NCI-H1436 (cell line): ENCODE data around the gene ZNF500.

Experiments
- DNase-seq: peaks from one replicate; lab custom pipeline; 2025; lab: John Stamatoyannopoulos, UW

ZNF500 gene

DNA sequence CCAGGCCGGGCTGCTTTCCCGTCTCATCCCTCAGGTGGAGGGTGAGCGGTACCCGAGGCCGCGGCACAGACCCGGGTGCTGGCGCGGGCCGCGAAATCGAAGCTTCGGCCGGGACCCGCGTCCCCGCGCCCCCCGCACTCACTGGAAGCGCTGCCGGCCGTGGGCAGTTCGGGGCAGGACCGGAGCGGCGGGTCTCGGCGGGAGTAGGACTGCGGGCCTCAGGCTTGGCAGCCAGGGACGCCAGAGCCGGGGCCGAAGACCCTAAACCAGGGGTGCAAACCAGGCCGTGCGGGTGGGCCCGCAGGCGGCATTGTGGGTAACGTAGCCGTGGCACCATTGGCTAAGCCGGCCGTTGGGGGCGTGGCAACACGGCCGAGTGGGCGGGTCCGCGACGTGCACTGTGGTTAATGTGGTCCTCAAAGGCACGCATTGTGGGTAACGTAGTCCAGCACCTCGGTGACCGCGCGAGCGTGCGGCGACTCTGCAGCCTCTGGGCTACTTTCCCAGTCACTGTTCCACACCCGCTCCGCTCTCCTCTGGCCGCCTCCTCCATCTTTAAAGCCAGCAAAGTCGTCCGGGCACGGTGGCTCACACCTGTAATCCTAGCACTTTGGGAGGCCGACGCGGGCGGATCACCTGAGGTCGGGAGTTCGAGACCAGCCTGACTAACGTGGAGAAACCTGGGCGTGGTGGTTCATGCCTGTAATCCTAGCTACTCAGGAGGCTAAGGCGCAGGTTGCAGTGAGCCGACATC lies at the start of gene ZNF500:
TSS of gene ZNF500 (minus strand) at position 288 of the 754 bp plus-strand sequence. CDS start 1,184 bp downstream, outside the sequence.
- DNase-seq: peak; percentile 94

DNA sequence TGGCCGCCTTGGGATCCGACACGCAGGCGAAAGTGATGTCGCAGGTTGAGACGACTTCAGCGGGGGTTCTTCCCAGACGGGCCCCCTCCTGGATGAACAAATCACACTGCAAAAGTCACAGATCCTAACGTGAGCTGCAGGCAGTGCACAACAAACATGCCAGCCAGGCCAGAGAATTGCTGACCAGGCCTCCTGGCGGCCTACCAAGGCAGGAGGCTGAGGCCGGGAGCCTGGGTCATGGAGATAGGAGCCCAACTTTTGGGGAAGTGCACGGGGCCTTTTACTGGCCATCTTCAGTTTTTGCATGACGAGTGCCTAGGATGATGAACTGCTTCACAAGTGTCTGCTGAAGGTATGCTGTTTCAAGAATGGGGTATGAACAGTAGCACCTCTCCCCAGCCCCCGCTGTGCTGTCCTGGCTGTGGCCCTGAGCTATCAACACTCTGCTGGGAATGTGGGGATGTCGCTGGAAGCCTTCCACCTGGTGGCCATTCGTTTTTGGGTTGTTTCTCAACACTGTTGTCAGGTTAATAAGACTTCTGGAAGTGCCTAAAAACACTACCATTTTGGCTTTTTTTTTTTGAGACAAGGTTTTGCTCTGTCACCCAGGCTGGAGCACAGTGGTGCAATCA lies 47.7 kb upstream of the ZNF500 start:
- DNase-seq: no peak

DNA sequence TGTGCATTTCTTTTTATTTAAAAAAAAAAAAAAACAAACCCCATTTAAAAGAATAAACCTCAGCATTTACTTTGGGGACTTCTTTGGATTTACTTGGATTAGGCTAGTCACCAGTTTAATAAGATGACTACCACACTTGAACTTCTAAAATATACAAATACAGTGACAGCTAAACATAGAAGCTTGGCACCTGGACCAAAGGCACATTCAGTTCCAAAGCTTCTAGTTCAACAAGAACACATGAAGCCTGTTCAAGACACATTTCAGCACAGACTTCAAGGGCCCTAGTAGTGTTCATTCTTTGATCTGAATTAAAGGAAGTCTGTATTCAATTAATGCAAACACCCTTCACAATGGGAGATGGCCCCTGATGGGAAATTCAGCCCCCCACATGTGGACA lies 47.1 kb upstream of the ZNF500 start:
- DNase-seq: no peak

DNA sequence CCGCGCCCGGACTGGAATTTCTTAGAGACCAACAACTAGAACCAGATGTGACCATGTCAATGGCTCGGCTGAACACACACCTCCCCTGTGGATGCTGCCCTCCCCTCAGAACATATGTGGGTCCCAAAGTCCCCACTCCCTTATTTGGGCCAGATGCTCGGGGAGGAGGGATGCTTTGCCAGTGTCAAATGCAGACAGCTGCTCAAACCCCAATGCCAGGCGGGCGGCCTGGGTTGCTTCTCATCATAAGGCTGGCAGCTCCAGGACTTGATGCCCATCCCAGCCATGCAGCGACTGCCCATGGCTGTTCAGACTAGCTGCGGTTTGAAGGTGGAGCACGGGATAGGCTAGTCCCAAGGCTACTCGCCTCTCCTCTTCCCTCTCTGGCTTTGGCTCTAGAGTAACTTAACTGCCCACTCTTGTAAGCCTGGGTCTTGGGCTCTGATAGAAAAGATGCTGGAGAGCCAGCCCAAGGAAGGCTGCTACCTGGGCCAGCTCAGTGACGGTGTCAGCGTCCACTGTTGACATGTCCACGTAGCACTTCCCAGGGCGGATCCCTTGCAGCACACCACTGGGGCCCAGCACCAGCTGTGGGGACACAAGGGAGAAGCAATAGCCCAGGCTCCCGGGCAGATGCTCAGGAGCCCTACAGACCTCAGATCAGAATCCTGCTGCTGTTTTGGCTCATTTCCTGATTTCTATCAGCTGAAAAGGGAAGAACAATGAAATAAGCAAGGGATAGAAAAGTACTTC lies 46.5 kb upstream of the ZNF500 start:
- no peak for DNase-seq

DNA sequence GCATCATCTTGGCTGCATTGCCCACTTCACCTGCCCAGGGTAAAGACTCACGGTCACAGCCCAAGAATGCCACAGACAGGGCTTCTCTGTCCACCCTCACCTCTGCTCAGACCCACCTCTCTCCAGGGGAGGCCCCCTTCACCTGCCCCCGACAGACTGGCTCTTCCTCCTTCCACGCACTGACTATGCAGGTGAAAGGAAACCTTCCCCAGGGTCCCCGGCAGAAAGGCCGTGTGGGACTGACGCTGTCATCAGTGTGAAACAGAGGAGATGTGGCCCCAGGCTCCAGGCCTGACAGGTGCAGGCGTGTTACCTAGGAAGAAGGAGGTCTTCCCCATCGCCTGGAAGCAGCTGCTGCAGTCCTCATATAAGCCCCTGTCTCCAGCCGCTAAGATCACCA lies 44.8 kb upstream of the ZNF500 start:
- no peak for DNase-seq

DNA sequence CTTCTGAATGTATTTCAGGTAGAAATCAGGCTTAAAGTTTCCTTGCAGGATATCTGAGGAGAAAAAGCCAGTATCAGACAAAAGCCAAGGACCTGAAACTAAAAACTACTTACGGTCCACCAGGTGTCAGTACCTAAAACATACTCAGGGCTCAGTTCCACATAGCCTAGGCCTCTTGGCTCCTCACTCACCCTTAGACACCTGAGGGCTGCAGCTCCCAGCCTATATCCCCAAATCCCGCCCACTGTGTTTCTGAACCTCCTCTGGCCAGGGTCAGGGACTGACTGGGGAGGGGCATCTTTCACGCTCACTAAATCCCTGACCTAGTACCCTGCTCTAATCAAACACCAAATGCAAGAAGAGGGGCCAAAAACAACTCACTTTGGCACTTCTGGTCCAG lies 44.3 kb upstream of the ZNF500 start:
- DNase-seq: no peak

DNA sequence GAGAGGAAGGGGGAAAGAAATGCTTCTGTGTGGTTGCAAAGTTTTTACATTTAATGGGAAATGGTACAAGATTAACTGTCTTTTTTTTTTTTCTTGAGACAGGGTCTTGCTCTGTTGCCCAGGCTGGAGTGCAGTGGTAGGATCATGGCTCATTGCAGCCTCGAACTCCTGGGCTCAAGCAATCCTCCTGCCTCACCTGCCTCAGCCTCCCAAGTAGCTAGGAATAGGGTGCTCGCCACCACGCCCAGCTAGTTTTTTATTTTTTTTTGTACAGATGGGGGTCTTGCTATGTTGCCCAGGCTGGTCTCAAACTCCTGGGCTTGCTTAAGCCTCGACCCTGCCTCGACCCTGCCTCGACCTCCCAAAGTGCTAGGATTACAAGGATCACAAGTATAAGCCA lies 39.3 kb upstream of the ZNF500 start:
- DNase-seq: no peak

DNA sequence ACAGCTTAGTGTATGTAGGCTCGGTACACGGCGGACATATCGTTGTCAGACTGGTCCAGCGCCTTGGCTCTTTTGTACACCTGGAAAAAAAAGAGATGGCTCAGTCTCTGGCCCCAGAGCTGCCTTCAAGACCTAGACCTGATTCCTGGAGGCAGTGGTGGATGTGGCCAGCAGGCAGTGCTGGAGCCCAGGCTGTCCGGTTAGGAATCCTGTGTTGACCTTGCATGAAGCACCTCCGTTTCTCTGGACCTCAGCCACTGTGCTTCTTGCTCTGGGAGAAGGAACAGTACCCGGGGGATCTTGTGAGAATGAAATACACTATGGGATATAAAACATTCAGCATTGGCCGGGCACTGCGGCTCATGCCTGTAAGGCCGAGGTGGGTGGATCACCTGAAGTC lies 38.3 kb upstream of the ZNF500 start:
- DNase-seq: no peak

DNA sequence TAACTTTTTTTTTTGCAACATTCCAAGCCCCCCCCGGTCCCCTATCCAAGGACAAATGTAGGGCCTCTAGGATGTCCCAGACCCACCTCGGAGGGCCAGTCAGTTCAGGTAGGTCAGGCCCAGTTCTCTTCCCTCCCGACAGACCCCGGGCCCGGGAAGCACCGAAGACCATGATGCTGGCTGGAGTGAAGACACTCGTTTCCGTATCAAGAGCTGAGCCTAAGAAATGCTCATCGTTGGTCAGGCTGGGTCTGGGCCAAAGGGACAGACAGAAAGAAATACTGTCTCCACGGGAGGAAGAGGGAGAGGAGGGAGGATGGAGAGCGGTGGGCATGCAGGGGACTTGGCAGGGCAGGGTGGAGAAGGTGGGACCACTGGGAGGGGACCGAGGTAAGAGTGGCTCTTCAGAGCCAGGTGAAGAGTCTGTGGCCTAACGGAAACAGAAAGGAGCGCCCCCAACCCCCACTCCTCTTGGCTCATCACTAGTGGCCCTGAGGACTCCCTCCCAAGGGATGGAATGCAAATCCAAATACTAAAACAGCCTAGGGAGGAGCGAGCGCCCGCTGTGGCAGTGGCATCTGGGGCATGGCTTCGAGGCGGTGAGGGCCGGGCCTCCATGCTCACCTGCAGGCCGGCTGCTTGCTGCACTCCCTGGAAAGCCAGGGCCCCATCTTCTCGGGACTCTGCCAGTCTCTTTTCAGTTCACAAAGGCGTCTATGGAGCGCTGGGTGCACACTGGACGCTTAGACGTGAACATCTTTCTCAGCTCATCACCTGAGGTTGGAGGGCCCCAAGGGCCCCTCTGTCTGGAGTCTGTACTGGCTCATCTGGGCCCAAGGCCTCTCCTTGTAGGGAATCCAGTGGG lies 37.2 kb upstream of the ZNF500 start:
- no peak for DNase-seq

DNA sequence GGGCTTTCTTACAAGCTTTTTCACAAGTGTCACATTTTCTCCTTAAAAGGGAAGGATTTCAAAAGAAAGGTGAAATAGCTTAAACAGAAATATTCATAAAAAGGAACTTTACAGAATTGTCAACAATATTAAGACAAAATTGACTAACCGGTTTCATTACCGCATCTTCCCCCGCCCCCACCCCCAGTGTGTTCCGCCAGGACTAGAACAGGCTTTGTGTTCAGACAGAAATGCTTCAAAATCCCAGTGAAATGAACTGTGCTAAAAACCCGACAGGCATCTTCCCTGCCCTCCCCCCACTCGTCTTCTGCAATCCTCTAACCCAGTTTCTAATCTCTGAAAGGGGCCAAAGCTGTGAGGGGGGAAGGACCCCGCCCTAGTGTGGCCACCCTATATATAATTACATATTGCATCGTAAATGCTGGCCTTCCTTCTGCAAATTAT lies 36.5 kb upstream of the ZNF500 start:
- no peak for DNase-seq

DNA sequence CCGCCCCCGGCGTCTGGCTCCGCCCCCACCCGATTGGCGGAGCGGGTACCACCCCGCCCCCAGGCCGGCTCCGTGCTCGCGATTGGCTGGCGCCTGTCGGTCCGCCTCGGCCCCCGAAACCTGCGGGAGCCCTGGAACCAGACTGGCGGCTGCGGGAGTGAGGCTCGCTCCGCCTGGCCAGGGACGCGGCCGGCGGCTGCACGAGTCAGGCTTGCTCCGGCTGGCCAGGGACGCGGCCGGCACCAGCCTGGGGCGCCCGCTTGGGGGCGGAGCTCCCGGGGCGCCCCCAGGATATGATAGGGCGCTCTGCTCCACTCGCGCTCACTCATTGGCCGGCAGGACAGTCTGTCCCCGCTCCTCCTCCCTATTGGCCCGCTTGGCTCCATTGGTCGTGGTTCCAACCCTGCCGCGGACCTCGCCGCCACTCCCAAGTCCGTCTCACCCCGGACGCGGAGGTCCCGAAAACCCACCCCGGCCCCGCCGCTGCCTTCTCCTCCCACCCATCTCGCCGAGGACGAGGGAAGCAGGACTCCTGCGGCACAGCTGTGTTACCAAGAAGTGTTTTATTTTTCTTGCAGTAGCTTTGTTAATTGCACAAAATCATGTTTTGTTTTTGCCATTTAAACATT lies 35.8 kb upstream of the ZNF500 start:
- peak; percentile 88 for DNase-seq

DNA sequence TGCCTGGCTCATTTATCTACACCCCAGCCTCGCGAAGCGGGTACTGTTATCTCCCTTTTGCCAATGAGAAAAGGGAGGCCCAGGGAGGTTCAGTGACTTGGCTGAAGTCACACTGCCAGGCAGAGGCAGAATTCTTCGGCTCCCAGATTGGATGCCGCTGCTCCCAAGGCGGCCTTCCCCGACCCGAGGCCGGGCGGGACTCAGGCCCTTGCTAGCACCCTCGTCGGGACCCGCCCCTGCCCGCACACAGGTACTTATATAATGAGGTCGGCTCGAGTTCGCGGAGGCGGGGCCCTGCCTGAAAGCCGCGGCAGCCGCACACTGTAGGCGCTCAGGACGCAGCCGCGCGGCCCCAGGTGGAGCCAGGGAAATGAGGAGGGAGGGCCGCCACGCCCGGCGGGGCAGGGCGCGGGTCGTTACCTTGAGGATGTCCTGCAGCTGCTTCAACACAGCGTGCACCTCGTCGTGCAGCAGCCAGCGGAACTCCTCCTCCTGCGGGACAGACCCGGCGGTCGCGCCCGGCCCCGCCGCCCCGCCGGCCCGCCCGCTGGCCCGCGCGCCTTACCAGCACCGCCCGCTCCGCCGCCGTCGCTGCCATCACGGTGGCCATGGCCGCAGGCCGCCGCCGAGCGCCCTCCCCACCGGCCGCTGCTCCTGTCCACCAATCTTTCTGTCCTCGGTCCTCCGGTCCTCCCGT lies 35.1 kb upstream of the ZNF500 start, which contains the start of gene ROGDI:
TSS of gene ROGDI (minus strand) at position 672 of the 697 bp plus-strand sequence. CDS start at position 610, 62 bp downstream.
- peak; percentile 75 for DNase-seq

DNA sequence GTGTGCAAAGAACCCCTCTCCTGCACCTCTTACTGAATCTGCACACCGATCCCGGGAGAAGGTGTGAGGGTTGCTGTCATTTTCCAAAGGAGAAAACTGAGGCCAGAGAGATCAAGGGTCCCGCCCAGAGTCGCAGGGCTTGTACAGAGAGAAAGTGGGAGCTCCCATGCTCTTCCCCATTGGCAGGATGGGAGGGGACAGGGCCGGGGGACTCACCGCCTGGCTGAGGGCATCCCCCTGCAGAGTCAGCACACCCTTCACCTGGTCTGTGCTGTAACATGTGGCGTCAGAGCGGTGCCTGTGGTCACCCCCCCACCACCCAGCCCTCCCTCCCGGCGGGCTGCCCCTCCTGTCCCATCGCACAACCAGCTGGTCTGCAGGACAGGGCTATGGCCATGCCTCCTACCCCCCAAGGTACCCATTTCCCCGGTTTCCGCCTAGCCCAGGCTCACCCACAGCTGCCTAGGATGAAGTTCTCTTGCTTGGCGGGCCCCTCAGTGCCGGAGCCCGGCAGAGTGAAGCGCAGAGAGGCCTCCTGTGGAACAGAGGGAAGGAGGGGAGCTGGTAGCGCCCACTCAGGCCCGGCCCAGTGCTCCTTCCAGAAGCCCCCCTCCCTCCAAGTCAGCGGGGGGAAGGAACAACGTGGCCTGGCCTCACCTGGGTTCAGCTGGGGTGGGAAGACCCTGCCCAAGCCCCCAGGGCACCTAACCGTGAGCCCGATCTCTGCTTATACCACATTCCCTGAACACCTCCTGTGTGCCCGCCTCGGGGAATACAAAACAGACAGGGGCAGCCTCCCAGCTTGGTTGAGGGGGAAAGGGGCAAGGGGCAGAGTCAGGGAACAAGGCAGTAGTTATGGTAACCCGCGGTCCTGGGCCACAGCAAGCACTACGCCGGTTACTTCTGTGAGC lies 34.3 kb upstream of the ZNF500 start:
- no peak for DNase-seq

DNA sequence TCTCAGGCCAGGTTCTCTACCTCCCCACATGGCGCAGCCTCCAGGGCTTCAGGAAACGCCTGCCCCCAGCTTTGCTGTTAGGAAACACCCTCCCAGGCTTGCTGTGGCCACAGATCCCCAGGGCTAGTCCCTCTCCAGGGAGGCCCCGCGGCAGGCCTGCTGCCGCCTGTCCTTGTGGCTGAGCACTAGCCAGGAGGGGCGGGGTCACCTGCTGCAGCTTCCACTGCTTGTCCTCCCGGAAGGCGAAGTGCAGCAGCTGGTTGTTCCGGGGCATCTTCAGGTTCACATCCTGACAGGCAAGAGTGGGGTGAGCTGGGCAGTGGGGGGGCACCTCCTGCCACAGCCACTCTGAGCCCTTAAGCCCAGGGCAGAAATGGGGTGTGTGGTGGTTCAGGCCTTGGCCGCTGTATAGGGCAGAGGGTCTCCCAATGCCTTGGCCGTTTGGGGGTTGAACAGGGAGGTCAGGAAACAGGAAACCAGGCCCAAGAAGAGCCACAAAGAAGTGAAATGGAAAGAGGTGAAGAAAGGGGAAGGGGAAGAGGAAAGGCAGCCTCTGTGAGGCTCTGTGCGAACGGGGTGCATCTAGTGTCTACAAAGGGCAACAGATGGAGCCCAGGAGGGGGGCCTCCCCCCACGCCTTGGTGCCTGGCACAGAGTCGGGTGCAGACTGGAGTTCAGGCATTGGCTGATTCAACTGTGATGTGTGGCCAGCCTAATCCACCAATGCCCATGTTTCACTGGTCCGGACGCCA lies 33.5 kb upstream of the ZNF500 start:
- DNase-seq: no peak

DNA sequence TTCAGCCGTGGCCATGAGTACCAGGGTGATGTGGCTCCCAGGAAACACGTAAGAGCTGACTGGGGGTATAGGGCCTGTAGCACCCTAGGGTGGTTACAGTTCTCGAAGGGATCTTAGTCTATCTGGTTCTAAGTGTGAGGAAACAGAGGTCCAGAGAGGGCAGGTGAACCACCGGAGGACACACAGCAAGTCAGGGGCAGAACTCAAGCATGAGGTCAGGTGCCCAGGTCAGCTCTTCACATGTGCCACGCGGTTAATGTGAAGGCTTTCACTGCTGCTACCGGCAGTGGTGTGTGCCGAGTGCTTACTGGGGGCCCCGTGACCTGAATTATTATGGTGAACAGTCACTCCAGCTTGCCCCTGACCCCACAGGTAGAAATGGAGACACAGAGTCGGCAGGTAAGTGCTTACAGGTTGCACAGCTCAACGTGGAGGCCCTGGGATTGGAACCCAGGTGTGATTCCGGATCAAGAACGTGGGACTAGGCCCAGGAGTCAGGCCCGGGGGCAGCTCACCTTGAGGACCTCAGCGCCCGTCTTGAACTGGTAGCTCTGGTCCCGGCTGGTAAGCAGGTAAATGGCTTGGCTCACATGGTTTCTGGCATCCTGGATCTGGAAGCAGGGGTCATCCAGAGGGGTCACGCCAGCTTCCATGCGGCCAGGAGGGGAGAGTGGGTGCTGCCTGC lies 32.4 kb upstream of the ZNF500 start:
- no peak for DNase-seq

DNA sequence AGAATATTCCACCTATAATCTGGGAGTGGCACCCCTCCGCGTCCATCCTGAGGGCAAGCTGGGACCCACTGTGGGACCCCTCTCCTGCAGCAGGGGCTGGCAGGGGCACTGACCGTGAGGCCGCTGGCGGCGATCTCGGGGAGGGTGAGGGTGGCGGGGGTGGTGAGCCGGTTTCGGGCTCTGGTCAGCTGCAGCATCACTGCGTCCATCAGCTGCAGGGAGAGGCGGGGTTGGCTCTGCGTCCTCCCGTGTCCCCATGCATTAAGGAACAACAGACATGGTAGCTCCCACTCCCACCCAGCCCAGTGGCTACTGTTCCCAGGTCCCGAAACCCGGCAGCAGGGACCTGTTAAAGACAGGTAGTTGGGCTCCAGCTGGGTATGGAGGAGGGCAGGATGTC lies 31.5 kb upstream of the ZNF500 start:
- no peak for DNase-seq

DNA sequence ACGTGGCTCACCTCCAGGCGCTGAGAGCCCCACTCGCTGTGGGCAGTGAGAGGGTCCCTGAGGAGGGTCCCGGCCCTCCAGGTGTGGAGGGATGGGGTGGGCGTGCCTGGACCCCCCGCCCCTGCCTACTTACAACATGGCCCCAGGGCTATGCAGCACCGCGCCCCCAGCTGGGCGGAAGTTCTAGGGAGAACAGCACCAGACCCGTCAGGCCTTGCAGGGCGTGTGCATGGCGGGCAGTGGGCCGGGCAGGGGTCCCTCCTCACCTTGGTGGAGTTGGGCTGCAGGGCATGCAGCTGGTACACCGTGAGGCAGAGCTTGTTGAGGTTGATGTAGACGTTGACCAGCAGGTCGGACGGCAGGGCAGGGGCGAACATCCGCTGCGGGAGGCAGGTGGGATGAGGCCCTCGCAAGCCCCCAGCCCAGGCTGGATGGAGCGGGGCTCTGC lies 30.9 kb upstream of the ZNF500 start:
- no peak for DNase-seq
